ENCODE data around the gene LRP3.

- TF ChIP-seq CTCF (conservative IDR thresholded peaks at IDR 0.05 in 1 of 2, IDR thresholded peaks at IDR 0.05 in 1 of 2; ENCODE audit: extremely low read depth in 1 of 2, insufficient read depth in 1 of 2, low read depth in 1 of 2, low read length in 2 of 2) (no peak), EZH2 (IDR thresholded peaks at IDR 0.05; ENCODE audit: borderline replicate concordance, low read length) (no peak)
Measured at GRCh38 chr19:33159893-33160292, 34.2 kb upstream of the LRP3 start.

Data from mammary epithelial cell (primary cell).